ENCODE measurements around the gene TCF7L1. TPM values are rescaled to one million over a fixed set of nuclear protein-coding genes. Genes with fewer than 3 reads are reported as not detected.
A peak's percentile ranks its signal among the peaks of the same experiment; 100 is the strongest.

TCF7L1 gene
- total RNA-seq, 1 experiment from 2014 or later, result 1.1 TPM

DNA sequence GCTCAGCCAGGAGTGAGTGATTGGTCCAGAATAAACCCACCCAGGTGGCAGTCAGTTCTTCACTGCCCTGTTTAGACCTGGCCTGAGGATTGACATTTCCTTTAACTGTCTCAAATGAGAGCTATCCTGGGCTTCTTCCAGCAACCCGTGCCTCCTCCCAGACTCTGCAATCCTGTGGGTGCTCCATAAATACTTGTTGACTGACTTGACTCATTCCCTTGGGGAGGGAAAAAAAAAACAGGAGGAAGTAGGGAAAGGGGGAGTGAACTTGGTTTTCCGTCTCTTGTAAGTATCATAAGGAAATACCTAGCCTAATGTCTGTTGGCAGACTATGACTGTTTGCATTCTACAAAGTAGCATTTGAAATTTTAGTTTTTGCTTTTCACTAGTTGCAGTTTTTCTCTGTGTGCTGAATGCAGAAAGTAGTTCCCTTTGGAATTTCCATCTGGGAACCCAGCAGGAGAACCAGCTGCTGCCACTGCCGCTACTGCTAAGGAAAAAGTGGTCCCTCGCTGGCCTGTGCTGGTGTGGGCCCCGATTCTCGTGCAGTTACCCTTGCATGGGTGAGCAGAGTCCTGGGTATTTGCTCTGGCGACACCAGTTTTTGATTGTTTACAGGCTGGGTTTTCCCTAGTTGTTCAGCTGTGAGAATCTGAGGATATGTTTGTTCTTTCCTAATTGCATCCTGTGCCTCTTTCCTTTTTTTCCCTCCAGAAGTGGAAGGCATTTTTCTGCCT lies 115.7 kb downstream of the TCF7L1 start:
- ChIA-PET POLR2A (no interaction called here), CTCF (interaction anchor here (0.7 to 4.0 kb wide), 4 partner anchors 17 to 182 kb away, joined by 3 to 37 read pairs (median 8); no protein-coding TSS in a partner anchor)
- intact Hi-C loops (cut with micrococcal nuclease), result no loop called here
- no peak overlapping the region for H3K27ac Mint-ChIP-seq (ENCODE audit: low read depth, unreplicated experiment)
- no peak overlapping the region for H3K4me3 Mint-ChIP-seq (ENCODE audit: unreplicated experiment)
- H3K36me3 Mint-ChIP-seq (ENCODE audit: insufficient read depth, unreplicated experiment), result no peaks in the 10 kb centered on the region
- BruUV-seq (replicated peaks), result no TSS peak
- H3K4me1 Mint-ChIP-seq (ENCODE audit: insufficient read depth, unreplicated experiment), result peaks cover 8% of the 10 kb centered on the region
- no peaks in the 10 kb centered on the region for H3K9me3 Mint-ChIP-seq (ENCODE audit: unreplicated experiment)
- DNase-seq (ENCODE audit: unreplicated experiment), result peak; percentile 76
- H3K27me3 Mint-ChIP-seq (ENCODE audit: insufficient read depth, unreplicated experiment), result no peaks in the 10 kb centered on the region
- TF ChIP-seq CTCF (IDR thresholded peaks at IDR 0.05; ENCODE audit: unreplicated experiment), result no peak

DNA sequence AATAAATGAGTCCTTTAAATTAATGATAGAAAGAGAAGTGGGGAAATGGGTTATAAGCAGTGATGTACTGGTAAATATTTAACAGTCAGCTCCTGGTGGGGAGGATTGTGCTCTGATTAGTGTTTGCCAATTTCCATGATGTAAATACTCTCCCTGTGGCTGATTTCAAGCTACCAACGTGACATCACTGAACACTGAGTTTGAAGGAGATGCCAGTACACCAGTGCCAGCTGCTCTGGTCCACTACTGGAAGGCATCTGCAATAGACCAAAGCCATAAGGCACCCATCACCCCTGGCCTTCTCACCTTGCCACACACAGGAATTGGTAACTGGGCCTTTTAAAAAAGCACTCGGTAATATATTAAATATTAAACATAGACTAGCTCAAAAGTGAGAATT lies 116.9 kb downstream of the TCF7L1 start:
- ChIA-PET CTCF (interaction anchor here (1.0 to 4.0 kb wide), 2 partner anchors 17 to 184 kb away, joined by 3 to 37 read pairs; no protein-coding TSS in a partner anchor), POLR2A (interaction anchor here (0.7 kb wide), 1 partner anchor 32 kb away, joined by 3 read pairs; no protein-coding TSS in a partner anchor)
- H3K36me3 Mint-ChIP-seq (ENCODE audit: insufficient read depth, unreplicated experiment), result no peaks in the 10 kb centered on the region
- TF ChIP-seq CTCF (IDR thresholded peaks at IDR 0.05; ENCODE audit: unreplicated experiment), result no peak
- H3K27me3 Mint-ChIP-seq (ENCODE audit: insufficient read depth, unreplicated experiment), result no peaks in the 10 kb centered on the region
- H3K27ac Mint-ChIP-seq (ENCODE audit: low read depth, unreplicated experiment), result no peak overlapping the region
- no peak overlapping the region for H3K4me3 Mint-ChIP-seq (ENCODE audit: unreplicated experiment)
- H3K4me1 Mint-ChIP-seq (ENCODE audit: insufficient read depth, unreplicated experiment), result peaks cover 8% of the 10 kb centered on the region
- no peak for DNase-seq (ENCODE audit: unreplicated experiment)
- BruUV-seq (replicated peaks), result no TSS peak
- intact Hi-C loops (cut with micrococcal nuclease), result no loop called here
- no peaks in the 10 kb centered on the region for H3K9me3 Mint-ChIP-seq (ENCODE audit: unreplicated experiment)

- intact Hi-C loops (cut with micrococcal nuclease), result no loop called here
- no TSS peak for BruUV-seq (replicated peaks)
- TF ChIP-seq CTCF (IDR thresholded peaks at IDR 0.05; ENCODE audit: unreplicated experiment), result no peak
- Mint-ChIP-seq H3K36me3 (ENCODE audit: insufficient read depth, unreplicated experiment) (no peaks in the 10 kb centered on the region), H3K4me1 (ENCODE audit: insufficient read depth, unreplicated experiment) (peaks cover 8% of the 10 kb centered on the region), H3K4me3 (ENCODE audit: unreplicated experiment) (no peak overlapping the region), H3K27ac (ENCODE audit: low read depth, unreplicated experiment) (no peak overlapping the region), H3K9me3 (ENCODE audit: unreplicated experiment) (no peaks in the 10 kb centered on the region), H3K27me3 (ENCODE audit: insufficient read depth, unreplicated experiment) (no peaks in the 10 kb centered on the region)
- CTCF ChIA-PET, result interaction anchor here (0.6 to 4.0 kb wide), 5 partner anchors 14 to 185 kb away, joined by 3 to 37 read pairs (median 3); no protein-coding TSS in a partner anchor
- no peak for DNase-seq (ENCODE audit: unreplicated experiment)
- POLR2A ChIA-PET, result no interaction called here
Observed at GRCh38 chr2:85251070-85251616, 118.0 kb downstream of the TCF7L1 start.

DNA sequence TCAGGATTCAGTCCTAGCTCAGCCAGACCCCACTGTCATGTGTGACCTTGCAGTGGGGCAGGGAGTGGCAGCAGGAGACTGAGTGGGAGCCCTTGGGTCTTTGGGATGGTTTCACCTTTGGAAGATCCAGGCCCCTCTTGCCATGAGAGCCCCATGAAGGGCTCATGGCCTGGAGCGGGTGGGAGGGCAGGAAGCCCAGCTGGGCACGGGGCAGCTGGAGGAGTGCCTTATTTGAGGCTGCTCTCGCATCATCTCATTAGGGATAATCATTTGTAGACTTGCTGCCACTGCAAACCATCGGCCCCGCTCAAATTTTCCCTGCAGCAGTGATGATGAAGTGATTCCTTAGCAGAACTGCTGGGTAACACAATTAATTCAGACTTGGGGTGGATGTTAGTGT lies 120.7 kb downstream of the TCF7L1 start:
- Mint-ChIP-seq H3K27ac (ENCODE audit: low read depth, unreplicated experiment) (no peak overlapping the region), H3K4me1 (ENCODE audit: insufficient read depth, unreplicated experiment) (peaks cover 2% of the 10 kb centered on the region), H3K9me3 (ENCODE audit: unreplicated experiment) (no peaks in the 10 kb centered on the region), H3K27me3 (ENCODE audit: insufficient read depth, unreplicated experiment) (no peaks in the 10 kb centered on the region), H3K36me3 (ENCODE audit: insufficient read depth, unreplicated experiment) (no peaks in the 10 kb centered on the region), H3K4me3 (ENCODE audit: unreplicated experiment) (no peak overlapping the region)
- no peak for DNase-seq (ENCODE audit: unreplicated experiment)
- ChIA-PET CTCF (interaction anchor here (1.2 kb wide), 1 partner anchor 152 kb away, joined by 3 read pairs; no protein-coding TSS in a partner anchor), POLR2A (no interaction called here)
- intact Hi-C loops (cut with micrococcal nuclease), result no loop called here
- no peak for TF ChIP-seq CTCF (IDR thresholded peaks at IDR 0.05; ENCODE audit: unreplicated experiment)
- BruUV-seq (replicated peaks), result no TSS peak
